HUDEP-2 (cell line): Measurements from ENCODE around the gene PPP1R3C.

Source experiments
- DNase-seq, 76 experiments: peaks; one replicate each; lab custom pipeline; 2025; ENCODE audit not compliant: unreplicated experiment in 76 of 76; lab: John Stamatoyannopoulos, UW

Gene PPP1R3C

GRCh38 chr10:91632671-91633550, at the start of gene PPP1R3C:
Gene PPP1R3C, minus strand, starts transcription at chr10:91633071. Its CDS starts 102 bp downstream, at chr10:91632969.
- DNase-seq: peak in 39 of 76 experiments; percentile 2 to 62 (median 29)

DNA sequence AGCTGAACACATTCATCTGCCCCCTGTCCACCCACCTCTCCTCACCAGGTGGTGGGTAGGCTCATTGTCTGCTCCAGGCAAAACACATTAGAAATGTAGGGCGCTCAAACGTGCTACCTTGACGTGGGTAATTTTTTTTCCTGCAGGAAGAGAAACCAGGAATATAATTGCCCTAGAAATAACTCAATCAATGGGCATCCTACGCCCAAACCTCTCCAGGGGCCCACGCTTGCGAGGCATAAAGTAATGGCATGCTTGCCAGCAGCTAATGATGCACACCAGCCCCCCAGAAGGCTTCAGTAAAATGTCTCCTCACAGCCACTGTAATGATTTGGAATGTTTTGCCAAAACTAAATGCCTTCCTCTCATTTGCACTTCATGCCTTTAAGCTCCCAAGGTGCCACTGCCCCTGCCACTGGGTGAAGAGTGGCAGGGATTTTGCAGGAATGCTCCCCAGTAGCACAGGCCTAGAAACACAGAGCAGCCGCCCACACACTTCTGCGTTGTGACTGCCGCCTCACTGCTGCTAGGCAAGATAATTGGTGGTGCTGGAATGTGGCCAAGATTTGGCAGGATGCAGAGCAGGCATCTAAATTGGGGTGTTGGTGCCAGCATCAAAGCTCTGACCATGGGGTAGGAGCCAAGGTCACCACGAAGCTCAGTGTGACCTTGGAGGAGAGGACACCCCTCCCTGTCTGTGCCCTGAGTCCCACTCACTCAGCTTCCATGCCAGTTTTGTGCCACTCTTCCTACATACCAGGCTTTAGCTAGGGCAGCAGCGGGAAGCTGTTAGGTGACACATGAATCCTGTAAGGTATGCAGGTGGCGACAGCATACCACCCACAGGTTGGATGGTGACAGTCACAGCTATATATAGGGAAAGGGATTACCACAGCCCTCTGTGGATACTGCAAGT, 48.7 kb upstream of the PPP1R3C start:
- DNase-seq: peak in 43 of 76 experiments; percentile 1 to 44 (median 18)

- DNase-seq: no peak
Measured at GRCh38 chr10:91680487-91680886, 47.6 kb upstream of the PPP1R3C start.

- DNase-seq: no peak
Measured at GRCh38 chr10:91679296-91679695, 46.4 kb upstream of the PPP1R3C start.

- no peak for DNase-seq
Measured at GRCh38 chr10:91677911-91678310, 45.0 kb upstream of the PPP1R3C start.

- DNase-seq: no peak
Measured at GRCh38 chr10:91672021-91672608, 39.2 kb upstream of the PPP1R3C start.

DNA sequence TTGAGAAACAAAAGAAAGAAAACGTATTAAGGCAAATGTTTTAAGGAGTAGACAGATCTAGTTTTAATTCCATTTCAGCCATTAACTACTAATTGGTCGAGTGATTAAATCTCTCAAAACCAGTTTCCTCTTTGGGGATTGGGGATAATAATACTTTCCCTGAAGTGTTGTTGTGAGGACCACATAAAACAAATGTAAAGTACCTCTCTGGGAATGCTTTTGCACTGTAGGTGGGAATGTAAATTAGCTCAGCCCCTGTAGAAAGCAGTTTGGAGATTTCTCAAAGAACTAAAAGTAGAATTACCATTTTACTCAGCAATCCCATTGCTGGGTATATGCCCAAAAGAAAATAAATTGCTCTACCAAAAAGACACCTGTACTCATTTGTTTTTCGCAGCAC, 36.0 kb upstream of the PPP1R3C start:
- DNase-seq: no peak

GRCh38 chr10:91665842-91666241, 33.0 kb upstream of the PPP1R3C start:
- no peak for DNase-seq

- no peak for DNase-seq
Measured at GRCh38 chr10:91664426-91664825, 31.6 kb upstream of the PPP1R3C start.

- DNase-seq: no peak
Measured at GRCh38 chr10:91662993-91663392, 30.1 kb upstream of the PPP1R3C start.

DNA sequence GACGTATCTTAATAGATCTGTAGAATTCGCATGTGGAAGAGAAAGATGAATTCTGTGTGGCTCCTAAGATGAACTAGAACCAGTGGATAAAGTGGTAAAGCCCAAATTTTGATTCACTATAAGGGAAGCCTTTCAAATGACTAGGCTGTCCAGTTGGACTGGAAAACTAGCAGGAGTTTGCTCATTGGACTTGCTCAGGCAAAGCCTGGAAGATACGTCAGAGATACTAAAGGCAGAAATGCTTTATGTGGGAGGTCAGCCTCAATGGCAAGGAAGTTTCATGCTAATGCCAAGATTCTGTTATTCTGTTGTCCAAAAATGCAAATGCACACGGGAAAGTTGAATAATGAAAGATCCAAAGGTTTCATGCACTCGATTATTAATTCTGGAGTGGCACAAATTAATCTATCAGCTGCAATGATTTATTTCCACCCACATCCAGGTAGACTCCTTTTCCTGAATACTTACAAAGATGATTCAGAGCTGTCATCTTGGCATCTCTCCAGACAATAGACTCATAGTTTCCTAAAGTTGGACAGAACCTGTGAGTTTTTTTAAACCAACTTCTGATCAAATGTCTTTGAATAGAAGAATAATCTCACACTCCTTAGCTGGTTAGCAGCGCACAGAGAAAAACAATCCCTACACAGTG, 20.5 kb upstream of the PPP1R3C start:
- no peak for DNase-seq

GRCh38 chr10:91652364-91652763, 19.5 kb upstream of the PPP1R3C start:
- DNase-seq: peak in 1 of 76 experiments; percentile 22

DNA sequence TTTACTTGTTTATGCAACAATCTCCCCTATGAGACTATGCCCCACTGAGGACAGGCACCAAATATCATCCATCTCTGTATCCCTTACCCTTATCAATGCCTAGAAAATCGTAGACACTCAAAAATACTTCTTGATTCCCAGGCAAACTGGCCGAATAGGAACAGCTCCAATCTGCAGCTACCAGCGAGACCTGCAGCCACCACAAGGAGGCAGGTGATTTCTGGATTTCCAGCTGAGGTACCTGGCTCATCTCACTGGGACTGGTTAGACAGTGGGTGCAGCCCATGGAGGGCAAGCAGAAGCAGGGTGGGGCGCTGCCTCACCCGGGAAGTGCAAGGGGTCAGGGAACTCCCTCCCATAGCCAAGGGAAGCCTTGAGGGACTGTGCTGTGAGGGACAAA, 10.8 kb upstream of the PPP1R3C start:
- DNase-seq: no peak

- no peak for DNase-seq
Measured at GRCh38 chr10:91642831-91643692, 10.2 kb upstream of the PPP1R3C start.

GRCh38 chr10:91636892-91637291, 4.0 kb upstream of the PPP1R3C start:
- DNase-seq: no peak

GRCh38 chr10:91635401-91636400, 2.8 kb upstream of the PPP1R3C start:
- peak in 36 of 76 experiments; percentile 1 to 58 (median 28) for DNase-seq

GRCh38 chr10:91634898-91635297, 2.0 kb upstream of the PPP1R3C start:
- no peak for DNase-seq

- no peak for DNase-seq
Measured at GRCh38 chr10:91634246-91634645, 1.4 kb upstream of the PPP1R3C start.
